MG63 (cell line): ENCODE results near the gene BTK. TPM values are rescaled to one million over a fixed set of nuclear protein-coding genes. Genes with fewer than 3 reads are reported as not detected.

ENCODE experiments used
- DNase-seq: peaks from one replicate; pipeline ENCODE4 v3.0.0-alpha.2; 2020
- H3K27me3 ChIP-seq: fragments of 250-450 bp; sonication (Bioruptor Pico); 2 replicates; pipeline ENCODE4 v1.5.1; 2020; ENCODE audit warnings: mild to moderate bottlenecking, moderate library complexity
- H3K36me3 ChIP-seq: fragments of 250-450 bp; sonication (Bioruptor Pico); 2 replicates; pipeline ENCODE4 v1.5.1; 2020; ENCODE audit warnings: mild to moderate bottlenecking, moderate library complexity
- H3K4me3 ChIP-seq: fragments of 250-450 bp; sonication (Bioruptor Pico); 2 replicates; pipeline ENCODE4 v1.5.1; 2020; ENCODE audit warnings: mild to moderate bottlenecking, moderate library complexity
- H3K9me3 ChIP-seq: fragments of 250-450 bp; sonication (Bioruptor Pico); 2 replicates; pipeline ENCODE4 v1.5.1; 2020; ENCODE audit warnings: mild to moderate bottlenecking, moderate library complexity
- total RNA-seq: library from RNA; depleted of rRNA; stranded (reverse); fragments of >200 nt; shearing (Covaris generic); gene quantifications from 2 replicates; pipeline ENCODE4 v1.2.3, GENCODE V29; 2014; ENCODE audit warnings: low replicate concordance

BTK gene
- total RNA-seq, 1 experiment from 2014 or later: not detected

DNA sequence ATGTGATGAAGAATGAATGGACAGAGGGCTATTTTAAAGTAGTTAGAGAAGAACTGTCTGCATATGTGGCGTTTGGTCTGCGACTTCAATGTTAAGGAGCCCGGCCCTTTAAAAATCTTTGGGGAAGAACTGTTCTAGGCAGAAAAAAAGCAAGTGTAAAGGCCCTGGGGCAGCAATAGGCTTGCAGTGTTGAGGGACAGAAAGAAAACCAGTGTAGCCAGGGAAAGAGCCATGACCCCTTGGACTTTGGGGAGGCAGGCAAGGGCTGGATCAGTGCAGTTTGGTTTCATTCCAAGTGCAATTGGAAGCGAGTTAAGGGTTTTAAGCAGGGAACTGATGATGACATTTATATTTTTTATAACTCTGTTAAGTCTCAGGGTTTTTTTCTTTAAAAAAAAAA lies 13.8 kb upstream of the BTK start:
- Histone ChIP-seq H3K4me3 (no peak overlapping the region), H3K9me3 (no peaks in the 10 kb centered on the region), H3K36me3 (peaks cover 15% of the 10 kb centered on the region), H3K27me3 (no peaks in the 10 kb centered on the region)
- no peak for DNase-seq

DNA sequence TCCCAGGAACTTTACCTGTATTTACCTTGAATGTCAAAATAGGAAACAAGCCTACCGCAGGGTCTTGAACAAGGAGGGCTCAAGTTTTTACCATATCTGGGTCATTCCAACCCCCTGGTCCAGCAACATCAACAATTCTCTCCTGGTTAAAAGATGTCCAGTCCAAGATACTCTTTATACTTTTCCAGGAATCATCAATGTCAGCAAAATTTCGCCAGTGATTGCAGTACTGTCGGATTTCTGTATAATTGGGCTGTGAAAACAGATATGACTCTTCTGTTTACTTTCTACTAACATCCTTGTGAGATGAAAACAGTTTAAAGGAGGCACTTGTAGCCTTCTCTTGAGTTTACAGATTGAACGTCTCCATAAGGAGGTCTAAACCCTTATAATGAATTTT lies 12.7 kb upstream of the BTK start:
- H3K36me3 ChIP-seq: peaks cover 19% of the 10 kb centered on the region
- DNase-seq: no peak
- H3K4me3 ChIP-seq: no peak overlapping the region
- H3K9me3 ChIP-seq: no peaks in the 10 kb centered on the region
- H3K27me3 ChIP-seq: no peaks in the 10 kb centered on the region

- no peaks in the 10 kb centered on the region for H3K9me3 ChIP-seq
- no peak for DNase-seq
These were observed 11.8 kb upstream of the BTK start for GRCh38 chrX:101397779-101398178.

DNA sequence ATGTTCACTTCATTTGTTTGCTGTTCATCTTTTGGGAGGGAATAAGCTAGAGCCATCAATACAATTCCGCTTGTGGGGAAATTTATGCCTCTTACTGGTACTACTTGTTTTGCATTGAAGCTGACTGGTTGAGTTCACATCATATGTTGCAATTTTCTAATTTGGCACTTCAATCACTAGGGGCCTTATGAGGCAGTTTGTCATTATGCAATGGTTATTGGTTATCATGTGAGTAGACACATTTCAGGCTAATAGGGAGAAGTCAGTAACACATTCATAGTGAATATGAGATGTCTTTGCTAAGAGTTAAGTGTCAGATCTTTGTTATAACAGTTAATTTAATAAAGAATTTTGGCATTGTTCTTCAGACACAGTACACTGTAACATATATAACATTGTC lies 9.8 kb upstream of the BTK start:
- H3K4me3 ChIP-seq: no peak overlapping the region
- no peaks in the 10 kb centered on the region for H3K9me3 ChIP-seq
- peaks cover 40% of the 10 kb centered on the region for H3K36me3 ChIP-seq
- no peak for DNase-seq
- no peaks in the 10 kb centered on the region for H3K27me3 ChIP-seq

More at GRCh38 chrX:101397779-101398178, 11.8 kb upstream of the BTK start:
- no peak overlapping the region for H3K4me3 ChIP-seq
- H3K36me3 ChIP-seq: peaks cover 25% of the 10 kb centered on the region
- H3K27me3 ChIP-seq: no peaks in the 10 kb centered on the region

DNA sequence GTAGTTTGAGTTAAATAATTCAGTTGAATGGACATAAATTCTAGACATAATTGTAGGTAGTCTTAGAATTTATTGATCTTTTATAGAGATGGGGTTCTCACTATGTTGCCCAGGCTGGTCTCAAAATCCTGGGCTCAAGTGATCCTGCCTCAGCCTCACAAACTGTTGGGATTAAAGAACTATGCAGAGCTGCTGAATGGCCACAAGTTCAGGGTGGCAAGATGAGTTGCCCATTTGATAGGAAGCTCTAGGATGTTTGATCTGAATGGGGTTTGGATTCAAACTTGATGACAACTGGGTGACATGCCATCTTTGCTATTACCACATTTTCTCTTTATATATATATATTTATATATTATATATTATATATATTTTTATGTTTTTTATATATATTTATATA lies 8.4 kb upstream of the BTK start:
- no peaks in the 10 kb centered on the region for H3K9me3 ChIP-seq
- H3K27me3 ChIP-seq: no peaks in the 10 kb centered on the region
- peaks cover 40% of the 10 kb centered on the region for H3K36me3 ChIP-seq
- DNase-seq: no peak
- H3K4me3 ChIP-seq: no peak overlapping the region

GRCh38 chrX:101393530-101394305 lies 7.7 kb upstream of the BTK start:
- no peaks in the 10 kb centered on the region for H3K27me3 ChIP-seq
- no peak for DNase-seq

GRCh38 chrX:101391831-101392230 lies 5.8 kb upstream of the BTK start:
- DNase-seq: no peak
- H3K4me3 ChIP-seq: peak overlapping the region; percentile 74
- peaks cover 40% of the 10 kb centered on the region for H3K36me3 ChIP-seq
- no peaks in the 10 kb centered on the region for H3K27me3 ChIP-seq
- no peaks in the 10 kb centered on the region for H3K9me3 ChIP-seq

More at GRCh38 chrX:101393530-101394305, 7.7 kb upstream of the BTK start:
- H3K4me3 ChIP-seq: no peak overlapping the region
- H3K36me3 ChIP-seq: peaks cover 40% of the 10 kb centered on the region
- no peaks in the 10 kb centered on the region for H3K9me3 ChIP-seq

DNA sequence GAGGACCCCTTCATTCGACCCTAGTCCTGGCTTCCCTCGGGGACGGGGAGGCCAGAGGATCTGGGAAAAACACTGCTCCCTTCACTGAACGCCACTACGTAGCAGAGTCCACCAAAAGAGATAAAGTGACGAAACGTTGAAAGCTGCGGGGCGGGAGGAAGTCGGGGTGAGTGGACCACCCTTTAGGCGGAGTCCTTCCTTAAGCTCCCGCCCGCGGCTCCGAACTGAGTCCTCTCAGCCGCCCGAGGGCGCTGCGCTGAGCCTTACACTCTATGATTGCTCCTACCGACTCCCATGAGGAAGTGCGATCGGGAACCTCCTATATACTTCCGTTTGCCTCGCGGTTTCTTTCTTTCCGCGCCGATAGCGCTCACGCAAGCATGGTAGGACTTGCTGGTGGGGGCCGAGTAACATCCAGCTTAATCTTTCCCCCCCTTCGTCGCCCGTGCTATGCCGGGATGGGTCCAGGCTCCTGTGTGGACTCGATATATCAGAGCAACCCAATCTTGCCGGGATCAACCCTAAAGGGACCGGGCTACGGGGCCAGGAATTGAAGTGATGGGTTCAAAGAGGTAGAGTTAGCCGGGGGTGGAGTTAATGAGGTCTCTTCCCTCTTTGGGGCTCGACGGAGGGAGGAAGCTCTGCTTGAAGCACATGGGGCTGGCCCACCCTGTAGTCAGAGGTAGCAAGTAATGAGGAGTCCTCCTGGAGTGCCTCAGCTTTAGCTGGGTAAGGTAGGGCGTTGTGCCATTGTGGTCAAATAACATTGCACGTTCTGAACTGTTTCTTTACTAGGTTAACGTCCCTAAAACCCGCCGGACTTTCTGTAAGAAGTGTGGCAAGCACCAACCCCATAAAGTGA lies 4.9 kb upstream of the BTK start, which contains the start of gene RPL36A:
TSS of gene RPL36A (plus strand) at position 348 of the 862 bp plus-strand sequence. CDS start at position 381, 33 bp downstream.
- DNase-seq: peak; percentile 85
- H3K4me3 ChIP-seq: peak within 1 kb of the TSS; percentile 74
- peaks cover 37% of the 10 kb centered on the region for H3K36me3 ChIP-seq
- no peaks in the 10 kb centered on the region for H3K27me3 ChIP-seq
- no peaks in the 10 kb centered on the region for H3K9me3 ChIP-seq

DNA sequence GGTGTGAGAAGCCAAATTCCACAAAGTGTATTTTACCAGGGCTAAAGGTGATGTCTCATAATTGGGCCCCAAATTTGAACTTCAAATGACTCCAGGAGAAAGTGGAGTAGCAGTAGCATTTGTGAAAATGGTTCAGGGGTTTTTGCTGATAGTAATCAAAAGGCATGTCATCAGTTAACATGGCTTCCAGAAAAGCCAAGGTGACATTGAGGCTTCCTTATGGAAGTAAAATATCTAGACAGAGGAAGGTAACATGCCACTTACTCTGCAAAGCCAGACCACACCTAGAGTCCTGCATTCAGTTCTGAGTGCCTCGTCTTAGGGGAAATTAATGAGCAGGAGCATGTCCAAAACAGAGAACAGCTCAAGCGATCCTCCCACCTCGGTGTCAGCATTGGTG lies 2.6 kb upstream of the BTK start:
- no peak for DNase-seq
- H3K4me3 ChIP-seq: no peak overlapping the region
- H3K9me3 ChIP-seq: no peaks in the 10 kb centered on the region
- no peaks in the 10 kb centered on the region for H3K27me3 ChIP-seq
- peaks cover 22% of the 10 kb centered on the region for H3K36me3 ChIP-seq

- H3K4me3 ChIP-seq: no peak overlapping the region
- peaks cover 4% of the 10 kb centered on the region for H3K36me3 ChIP-seq
- H3K27me3 ChIP-seq: no peaks in the 10 kb centered on the region
These were observed 523 bp upstream of the BTK start for GRCh38 chrX:101386542-101386885.

DNA sequence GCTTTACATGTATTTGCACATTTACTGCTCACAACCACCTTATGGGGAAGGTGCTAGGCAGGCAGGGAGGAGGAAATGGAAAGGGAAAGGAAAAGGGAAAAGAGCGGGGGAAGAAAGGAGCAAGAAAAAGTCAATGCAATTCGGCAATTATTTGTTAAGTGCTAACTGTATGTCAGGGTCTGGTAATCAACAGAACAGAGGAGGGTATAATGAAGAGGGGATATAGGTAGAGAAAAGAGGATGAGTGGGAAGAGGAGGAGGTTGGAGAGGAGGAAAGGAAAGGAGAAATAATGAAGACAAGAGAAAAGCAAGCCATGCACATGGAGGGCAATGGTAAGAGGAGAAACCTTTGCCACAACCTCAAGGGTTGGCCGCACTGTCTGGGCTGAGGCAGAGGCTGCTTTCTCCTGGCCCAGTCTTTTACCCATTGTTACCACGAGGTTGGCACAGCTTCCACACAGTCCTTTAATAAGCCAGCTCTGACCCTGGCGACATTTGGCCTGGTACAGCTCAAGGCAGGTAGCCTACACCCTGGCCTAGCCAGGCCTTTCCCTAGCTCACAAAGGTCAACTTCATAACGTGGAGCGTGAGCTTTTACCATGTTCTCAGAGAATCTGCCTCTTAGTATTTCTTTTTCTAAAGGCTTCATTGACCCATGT lies 836 bp downstream of the BTK start:
- no peaks in the 10 kb centered on the region for H3K27me3 ChIP-seq
- H3K36me3 ChIP-seq: no peaks in the 10 kb centered on the region
- H3K9me3 ChIP-seq: no peaks in the 10 kb centered on the region
- DNase-seq: no peak
- H3K4me3 ChIP-seq: no peak overlapping the region

More at GRCh38 chrX:101386542-101386885, 523 bp upstream of the BTK start:
- H3K9me3 ChIP-seq: no peaks in the 10 kb centered on the region
- no peak for DNase-seq

GRCh38 chrX:101383679-101384205 lies 2.2 kb downstream of the BTK start:
- no peak for DNase-seq

DNA sequence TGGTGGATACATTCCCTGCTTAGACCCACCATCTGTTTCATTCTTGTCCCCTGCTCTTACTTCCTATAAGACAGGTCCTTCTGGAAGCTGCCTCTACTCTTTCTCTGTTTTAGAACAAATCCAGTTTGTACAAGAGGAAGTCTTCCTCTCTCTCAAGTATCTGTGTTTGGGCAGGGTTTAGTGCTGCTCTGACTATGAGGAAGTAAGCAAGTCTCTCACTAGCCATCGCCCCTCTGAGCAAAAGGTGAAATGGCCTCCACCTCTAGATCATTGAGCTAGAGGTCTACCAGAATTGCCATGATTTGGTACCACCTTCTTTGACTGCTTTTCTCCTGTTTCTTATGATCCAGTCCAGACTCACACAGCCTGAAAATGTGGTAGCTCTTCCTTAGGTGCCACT lies 8.4 kb downstream of the BTK start:
- DNase-seq: no peak
- H3K9me3 ChIP-seq: no peaks in the 10 kb centered on the region
- no peaks in the 10 kb centered on the region for H3K36me3 ChIP-seq
- H3K27me3 ChIP-seq: no peaks in the 10 kb centered on the region
- H3K4me3 ChIP-seq: no peak overlapping the region

More at GRCh38 chrX:101383679-101384205, 2.2 kb downstream of the BTK start:
- no peak overlapping the region for H3K4me3 ChIP-seq
- H3K36me3 ChIP-seq: no peaks in the 10 kb centered on the region
- no peaks in the 10 kb centered on the region for H3K9me3 ChIP-seq
- H3K27me3 ChIP-seq: no peaks in the 10 kb centered on the region

DNA sequence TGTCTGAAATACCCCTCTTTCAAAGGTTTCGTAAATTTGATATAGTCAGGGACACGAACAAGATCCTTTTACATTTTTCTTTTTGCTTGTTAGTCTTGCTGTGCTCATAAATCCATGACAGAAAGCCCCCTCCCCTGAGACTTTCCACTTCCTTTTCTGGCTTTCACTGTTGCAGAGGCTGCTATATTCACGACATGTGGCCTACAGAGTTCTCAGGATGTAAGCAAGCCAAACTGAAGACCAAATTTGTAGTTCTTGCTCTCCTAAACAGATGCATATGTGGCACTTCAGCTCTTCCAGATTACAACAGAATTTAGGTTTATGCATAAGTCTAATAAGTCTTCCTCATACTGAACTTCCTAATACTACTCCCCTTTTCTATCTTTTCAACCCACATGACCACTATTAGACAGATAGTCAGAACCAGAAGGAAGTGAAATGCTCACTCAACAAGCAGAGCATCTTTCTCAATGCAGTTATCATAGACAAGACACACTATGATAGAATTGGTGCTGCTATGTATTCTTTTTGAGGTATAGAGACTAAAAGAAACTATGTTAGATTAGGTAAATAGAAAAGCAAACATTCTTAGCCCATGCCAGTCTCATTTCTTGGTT lies 15.0 kb downstream of the BTK start:
- Histone ChIP-seq H3K36me3 (no peaks in the 10 kb centered on the region), H3K9me3 (no peaks in the 10 kb centered on the region)

DNA sequence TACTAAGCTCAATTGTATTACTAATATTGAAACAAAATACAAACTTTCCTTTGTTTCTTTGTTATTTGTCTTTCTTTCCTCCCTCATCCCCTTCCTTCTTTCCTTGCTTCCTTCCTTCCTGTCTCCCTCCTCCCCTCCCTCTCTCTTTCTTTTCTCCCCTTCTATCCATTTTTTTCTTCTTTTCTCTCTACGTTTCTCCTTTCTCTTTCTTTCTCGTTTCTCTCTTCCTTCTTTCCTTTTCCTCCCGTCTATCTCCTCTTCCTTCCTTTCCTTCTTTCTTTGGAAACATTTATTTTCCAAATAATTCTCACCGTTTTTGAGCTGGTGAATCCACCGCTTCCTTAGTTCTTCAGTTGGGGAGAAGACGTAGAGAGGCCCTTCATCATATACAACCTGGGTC lies 16.3 kb downstream of the BTK start:
- H3K36me3 ChIP-seq: no peaks in the 10 kb centered on the region
- no peaks in the 10 kb centered on the region for H3K9me3 ChIP-seq
- no peaks in the 10 kb centered on the region for H3K27me3 ChIP-seq
- DNase-seq: no peak
- no peak overlapping the region for H3K4me3 ChIP-seq

More for the DNA sequence above, 15.0 kb downstream of the BTK start:
- no peak for DNase-seq
- Histone ChIP-seq H3K4me3 (no peak overlapping the region), H3K27me3 (no peaks in the 10 kb centered on the region)

DNA sequence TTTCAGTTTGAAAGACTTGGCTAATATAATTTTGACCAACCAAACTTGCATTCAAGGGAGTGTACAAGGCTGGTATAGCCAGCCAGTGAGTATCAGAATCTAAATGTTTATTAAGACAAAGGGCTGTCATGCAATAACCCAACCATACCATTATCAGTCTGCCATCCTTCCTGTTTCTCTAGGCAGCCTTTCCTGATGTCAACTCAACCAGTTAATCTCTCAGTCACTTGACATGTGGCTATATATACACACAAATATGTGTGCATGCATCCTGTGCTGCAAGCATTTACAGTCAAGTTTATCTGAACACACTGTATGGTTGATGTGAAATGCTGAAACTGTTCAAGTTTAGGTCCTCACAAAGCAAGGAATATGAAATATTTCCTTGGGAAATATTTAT lies 17.2 kb downstream of the BTK start:
- H3K27me3 ChIP-seq: no peaks in the 10 kb centered on the region
- DNase-seq: no peak
- no peak overlapping the region for H3K4me3 ChIP-seq
- H3K9me3 ChIP-seq: no peaks in the 10 kb centered on the region
- no peaks in the 10 kb centered on the region for H3K36me3 ChIP-seq
